Measurements from ENCODE around the gene SH3RF3. TPM values are rescaled to one million over a fixed set of nuclear protein-coding genes. Genes with fewer than 3 reads are reported as not detected.

Gene SH3RF3
- polyA plus RNA-seq, 1 donor (not counting 4 experiments of a cell fraction or from before 2014, with no cell fraction given): 0.08 TPM

GRCh38 chr2:109486711-109487535, 357.9 kb downstream of the SH3RF3 start:
- Histone ChIP-seq H3K9me3 (ENCODE audit: control insufficient read depth, low read depth, low read length) (no peaks in the 10 kb centered on the region), H3K9ac (ENCODE audit: control insufficient read depth, extremely low read depth, insufficient read depth, low read length) (no peak overlapping the region), H4K20me1 (ENCODE audit: control insufficient read depth, extremely low read depth, insufficient read depth, low read length) (no peaks in the 10 kb centered on the region), H3K27me3 (ENCODE audit: control insufficient read depth, extremely low read depth, insufficient read depth, low read length) (peaks cover 21% of the 10 kb centered on the region), H2AFZ (ENCODE audit: control insufficient read depth, low read length) (no peak overlapping the region), H3K9me1 (ENCODE audit: control insufficient read depth, extremely low read depth, insufficient read depth, low read length) (no peaks in the 10 kb centered on the region), H3K4me1 (ENCODE audit: control insufficient read depth, extremely low read depth, insufficient read depth, low read length) (no peaks in the 10 kb centered on the region), H3K79me2 (ENCODE audit: control insufficient read depth, insufficient read depth, low read length) (no peaks in the 10 kb centered on the region), H3K36me3 (ENCODE audit: control insufficient read depth in 2 of 2, extremely low read depth in 1 of 2, insufficient read depth in 2 of 2, low read length in 2 of 2) (no peaks in the 10 kb centered on the region), H3K4me3 (ENCODE audit: control insufficient read depth in 2 of 3, extremely low read depth in 1 of 3, insufficient read depth in 2 of 3, low read depth in 1 of 3, low read length in 3 of 3) (no peak overlapping the region), H3K27ac (ENCODE audit: control insufficient read depth, insufficient read depth, low read length) (no peak overlapping the region), H3K4me2 (ENCODE audit: control insufficient read depth, extremely low read depth, insufficient read depth, low read depth, low read length) (no peak overlapping the region)
- no peak for FAIRE-seq
- dilution Hi-C loops (cut with MboI; ENCODE audit: extremely low pct_ligation_motif_present, low sequenced_read_pairs): no loop called here
- DNase-seq (ENCODE audit: low read depth, low spot score): no peak
- TF ChIP-seq CTCF (optimal IDR thresholded peaks at IDR 0.05 in 1 of 3, IDR thresholded peaks at IDR 0.05 in 1 of 3, conservative IDR thresholded peaks at IDR 0.05 in 1 of 3; ENCODE audit: extremely low read depth in 1 of 3, insufficient read depth in 2 of 3, low read length in 3 of 3) (no peak), EZH2 (IDR thresholded peaks at IDR 0.05; ENCODE audit: low read length) (no peak)

- Histone ChIP-seq H3K9me1 (ENCODE audit: control insufficient read depth, extremely low read depth, insufficient read depth, low read length) (no peaks in the 10 kb centered on the region), H3K27me3 (ENCODE audit: control insufficient read depth, extremely low read depth, insufficient read depth, low read length) (peaks cover 18% of the 10 kb centered on the region), H3K4me3 (ENCODE audit: control insufficient read depth in 2 of 3, extremely low read depth in 1 of 3, insufficient read depth in 2 of 3, low read depth in 1 of 3, low read length in 3 of 3) (no peak overlapping the region), H2AFZ (ENCODE audit: control insufficient read depth, low read length) (no peak overlapping the region), H3K9me3 (ENCODE audit: control insufficient read depth, low read depth, low read length) (no peaks in the 10 kb centered on the region), H3K9ac (ENCODE audit: control insufficient read depth, extremely low read depth, insufficient read depth, low read length) (no peak overlapping the region), H3K27ac (ENCODE audit: control insufficient read depth, insufficient read depth, low read length) (no peak overlapping the region), H3K36me3 (ENCODE audit: control insufficient read depth in 2 of 2, extremely low read depth in 1 of 2, insufficient read depth in 2 of 2, low read length in 2 of 2) (no peaks in the 10 kb centered on the region), H3K4me2 (ENCODE audit: control insufficient read depth, extremely low read depth, insufficient read depth, low read depth, low read length) (no peak overlapping the region), H3K79me2 (ENCODE audit: control insufficient read depth, insufficient read depth, low read length) (no peaks in the 10 kb centered on the region), H3K4me1 (ENCODE audit: control insufficient read depth, extremely low read depth, insufficient read depth, low read length) (no peaks in the 10 kb centered on the region), H4K20me1 (ENCODE audit: control insufficient read depth, extremely low read depth, insufficient read depth, low read length) (no peaks in the 10 kb centered on the region)
- FAIRE-seq (no peak), DNase-seq (ENCODE audit: low read depth, low spot score) (no peak)
- dilution Hi-C loops (cut with MboI; ENCODE audit: extremely low pct_ligation_motif_present, low sequenced_read_pairs): no loop called here
- TF ChIP-seq EZH2 (IDR thresholded peaks at IDR 0.05; ENCODE audit: low read length) (no peak), CTCF (optimal IDR thresholded peaks at IDR 0.05 in 1 of 3, IDR thresholded peaks at IDR 0.05 in 1 of 3, conservative IDR thresholded peaks at IDR 0.05 in 1 of 3; ENCODE audit: extremely low read depth in 1 of 3, insufficient read depth in 2 of 3, low read length in 3 of 3) (no peak)
Observed at GRCh38 chr2:109487536-109487869, 358.5 kb downstream of the SH3RF3 start.

Measured in keratinocyte (primary cell).